Measurements from ENCODE around the gene TMEM35B.
"Not testable (repeated sequence)": the region's sequence is repeated elsewhere in the genome, so short reads cannot be mapped to it uniquely, and the experiment has no call there.

The TMEM35B gene

GRCh38 chr1:34970829-34971228 lies 14.3 kb downstream of the TMEM35B start:
- Histone ChIP-seq H3K4me3 (ENCODE audit: low read depth in 1 of 2, low read length in 1 of 2) (no peak overlapping the region), H3K27ac (no peak overlapping the region), H3K27me3 (peaks cover 22% of the 10 kb centered on the region), H3K9me3 (no peaks in the 10 kb centered on the region), H3K4me1 (ENCODE audit: control insufficient read depth in 1 of 2, insufficient read depth in 1 of 2, low read depth in 1 of 2, low read length in 1 of 2) (peaks cover 0 to under 1% of the 10 kb centered on the region in 2 experiments), H3K36me3 (no peaks in the 10 kb centered on the region)
- no peak for TF ChIP-seq CTCF (IDR thresholded peaks at IDR 0.05)

GRCh38 chr1:34970220-34970735 lies 14.9 kb downstream of the TMEM35B start:
- Histone ChIP-seq H3K9me3 (no peaks in the 10 kb centered on the region), H3K36me3 (no peaks in the 10 kb centered on the region), H3K4me1 (ENCODE audit: control insufficient read depth in 1 of 2, insufficient read depth in 1 of 2, low read depth in 1 of 2, low read length in 1 of 2) (no peaks in the 10 kb centered on the region), H3K4me3 (ENCODE audit: low read depth in 1 of 2, low read length in 1 of 2) (no peak overlapping the region), H3K27ac (no peak overlapping the region), H3K27me3 (peaks cover 27% of the 10 kb centered on the region)
- TF ChIP-seq CTCF (IDR thresholded peaks at IDR 0.05) = no peak

GRCh38 chr1:34968297-34968696 lies 16.9 kb downstream of the TMEM35B start:
- H3K27me3 ChIP-seq = peaks cover 44% of the 10 kb centered on the region
- not testable (repeated sequence) for H3K27ac ChIP-seq

GRCh38 chr1:34967672-34968071 lies 17.5 kb downstream of the TMEM35B start:
- not testable (repeated sequence) for H3K27ac ChIP-seq; H3K36me3 ChIP-seq; H3K9me3 ChIP-seq; H3K4me3 ChIP-seq (ENCODE audit: low read depth in 1 of 2, low read length in 1 of 2); H3K4me1 ChIP-seq (ENCODE audit: control insufficient read depth in 1 of 2, insufficient read depth in 1 of 2, low read depth in 1 of 2, low read length in 1 of 2)
- peaks cover 51% of the 10 kb centered on the region for H3K27me3 ChIP-seq

More at GRCh38 chr1:34968297-34968696, 16.9 kb downstream of the TMEM35B start:
- H3K9me3 ChIP-seq; H3K4me1 ChIP-seq (ENCODE audit: control insufficient read depth in 1 of 2, insufficient read depth in 1 of 2, low read depth in 1 of 2, low read length in 1 of 2); H3K36me3 ChIP-seq; H3K4me3 ChIP-seq (ENCODE audit: low read depth in 1 of 2, low read length in 1 of 2): not testable (repeated sequence)

- Histone ChIP-seq H3K4me3 (ENCODE audit: low read depth in 1 of 2, low read length in 1 of 2) (no peak overlapping the region), H3K4me1 (ENCODE audit: control insufficient read depth in 1 of 2, insufficient read depth in 1 of 2, low read depth in 1 of 2, low read length in 1 of 2) (no peaks in the 10 kb centered on the region), H3K9me3 (no peaks in the 10 kb centered on the region), H3K36me3 (no peaks in the 10 kb centered on the region), H3K27me3 (peaks cover 58% of the 10 kb centered on the region), H3K27ac (no peak overlapping the region)
- no peak for TF ChIP-seq CTCF (IDR thresholded peaks at IDR 0.05)
These were observed 19.6 kb downstream of the TMEM35B start for GRCh38 chr1:34965597-34965996.

GRCh38 chr1:34950428-34950827 lies 34.7 kb downstream of the TMEM35B start:
- Histone ChIP-seq H3K9me3 (no peaks in the 10 kb centered on the region), H3K4me1 (ENCODE audit: control insufficient read depth in 1 of 2, insufficient read depth in 1 of 2, low read depth in 1 of 2, low read length in 1 of 2) (no peaks in the 10 kb centered on the region), H3K27ac (no peak overlapping the region), H3K4me3 (ENCODE audit: low read depth in 1 of 2, low read length in 1 of 2) (no peak overlapping the region), H3K27me3 (peaks cover 47% of the 10 kb centered on the region), H3K36me3 (no peaks in the 10 kb centered on the region)
- TF ChIP-seq CTCF (IDR thresholded peaks at IDR 0.05) = no peak

GRCh38 chr1:34948739-34949138 lies 36.4 kb downstream of the TMEM35B start:
- H3K4me3 ChIP-seq (ENCODE audit: low read depth in 1 of 2, low read length in 1 of 2); H3K27ac ChIP-seq; H3K4me1 ChIP-seq (ENCODE audit: control insufficient read depth in 1 of 2, insufficient read depth in 1 of 2, low read depth in 1 of 2, low read length in 1 of 2); H3K36me3 ChIP-seq; H3K9me3 ChIP-seq: not testable (repeated sequence)
- H3K27me3 ChIP-seq = peaks cover 60% of the 10 kb centered on the region

GRCh38 chr1:34947641-34948314 lies 37.4 kb downstream of the TMEM35B start:
- H3K27me3 ChIP-seq = peaks cover 64% of the 10 kb centered on the region
- H3K4me3 ChIP-seq (ENCODE audit: low read depth in 1 of 2, low read length in 1 of 2); H3K27ac ChIP-seq; H3K4me1 ChIP-seq (ENCODE audit: control insufficient read depth in 1 of 2, insufficient read depth in 1 of 2, low read depth in 1 of 2, low read length in 1 of 2); H3K36me3 ChIP-seq; H3K9me3 ChIP-seq: not testable (repeated sequence)
